HEK293 (cell line): ENCODE data around the gene SIRPB2.

Experiments used
- CTCF ChIA-PET: fragments of 350-600 bp; formaldehyde crosslinking; extraction: SDS; loops from one replicate; lab custom pipeline; 2021; ENCODE audit warnings: antibody characterized with exemption; lab: Yijun Ruan, JAX
- POLR2A ChIA-PET: fragments of 300-600 bp; formaldehyde crosslinking; extraction: SDS; loops from one replicate; lab custom pipeline; 2020; ENCODE audit warnings: antibody characterized with exemption, inconsistent platforms; lab: Yijun Ruan, JAX
- H3K27ac ChIP-seq: fragments of 200-500 bp; sonication (Bioruptor generic); 2 replicates; pipeline ENCODE4 v1.5.1; 2014; ENCODE audit warnings: low read depth, low read length, control low read depth, inconsistent platforms; ENCODE audit errors: extremely low read depth
- H3K36me3 ChIP-seq, 2 experiments: fragments of 200-500 bp in 1 of 2; sonication (Bioruptor generic) in 1 of 2; 1 replicate in 1 of 2; 2 replicates in 1 of 2; pipeline ENCODE4 v1.5.1; 2014 to 2017; ENCODE audit warnings: inconsistent platforms in 2 of 2, low read length in 2 of 2; ENCODE audit not compliant: control insufficient read depth in 2 of 2, insufficient read depth in 1 of 2
- H3K4me1 ChIP-seq: fragments of 200-500 bp; sonication (Bioruptor generic); 2 replicates; pipeline ENCODE4 v1.5.1; 2014; ENCODE audit warnings: mild to moderate bottlenecking, low read length, inconsistent platforms; ENCODE audit not compliant: control insufficient read depth, insufficient read depth
- H3K4me3 ChIP-seq: 2 replicates; pipeline ENCODE4 v1.5.1; 2011; ENCODE audit warnings: low read depth, mild to moderate bottlenecking, control low read depth, low read length, moderate library complexity
- H3K9me3 ChIP-seq: fragments of 200-500 bp; sonication (Bioruptor generic); 2 replicates; pipeline ENCODE4 v1.5.1; 2014; ENCODE audit warnings: low read depth, low read length, inconsistent platforms; ENCODE audit not compliant: control insufficient read depth, insufficient read depth
- BCL11B ChIP-seq: fragments of 450-650 bp; formaldehyde crosslinking; IDR thresholded peaks from 2 replicates; pipeline ENCODE4 v1.5.1; 2016; ENCODE audit warnings: low read depth, missing biosample characterization, missing genetic modification characterization
- GLI2 ChIP-seq: fragments of 450-650 bp; formaldehyde crosslinking; IDR thresholded peaks from 2 replicates; pipeline ENCODE4; 2017; ENCODE audit warnings: missing biosample characterization, missing genetic modification characterization, low read depth, borderline replicate concordance
- KLF17 ChIP-seq: fragments of 450-650 bp; formaldehyde crosslinking; IDR thresholded peaks from 2 replicates; pipeline ENCODE4 v1.5.1; 2016; ENCODE audit warnings: missing biosample characterization, missing genetic modification characterization
- PRDM6 ChIP-seq: fragments of 450-650 bp; formaldehyde crosslinking; IDR thresholded peaks from 2 replicates; pipeline ENCODE4 v1.5.1; 2017; ENCODE audit warnings: missing biosample characterization, missing genetic modification characterization
- TCF7L2 ChIP-seq: IDR thresholded peaks from 2 replicates; pipeline ENCODE4 v1.6.1; 2011; ENCODE audit warnings: low read depth, mild to moderate bottlenecking, inconsistent platforms, low read length, moderate library complexity, borderline replicate concordance
- ZBTB44 ChIP-seq: fragments of 450-650 bp; IDR thresholded peaks from 2 replicates; pipeline ENCODE4 v1.5.1; 2018; ENCODE audit warnings: missing biosample characterization, mild to moderate bottlenecking, missing genetic modification characterization
- ZNF140 ChIP-seq: fragments of 450-650 bp; formaldehyde crosslinking; IDR thresholded peaks from 2 replicates; pipeline ENCODE4 v1.5.1; 2016; ENCODE audit warnings: missing biosample characterization, missing genetic modification characterization
- ZNF169 ChIP-seq: fragments of 450-650 bp; formaldehyde crosslinking; IDR thresholded peaks from 2 replicates; pipeline ENCODE4 v1.5.1; 2016; ENCODE audit warnings: missing biosample characterization, missing genetic modification characterization
- ZNF2 ChIP-seq: fragments of 450-650 bp; formaldehyde crosslinking; IDR thresholded peaks from 2 replicates; pipeline ENCODE4 v1.5.1; 2016; ENCODE audit warnings: missing biosample characterization, missing genetic modification characterization
- ZNF214 ChIP-seq: fragments of 450-650 bp; formaldehyde crosslinking; IDR thresholded peaks from 2 replicates; pipeline ENCODE4 v1.5.1; 2017; ENCODE audit warnings: missing biosample characterization, mild to moderate bottlenecking, missing genetic modification characterization, borderline replicate concordance
- ZNF280D ChIP-seq: fragments of 450-650 bp; formaldehyde crosslinking; IDR thresholded peaks from 2 replicates; pipeline ENCODE4 v1.5.1; 2016; ENCODE audit warnings: missing biosample characterization, missing genetic modification characterization
- ZNF391 ChIP-seq: fragments of 450-650 bp; formaldehyde crosslinking; IDR thresholded peaks from 2 replicates; pipeline ENCODE4 v1.5.1; 2016; ENCODE audit warnings: low read depth, missing biosample characterization, missing genetic modification characterization, borderline replicate concordance
- ZNF426 ChIP-seq: fragments of 450-650 bp; formaldehyde crosslinking; IDR thresholded peaks from 2 replicates; pipeline ENCODE4 v1.5.1; 2017; ENCODE audit warnings: missing biosample characterization, missing genetic modification characterization, mild to moderate bottlenecking, inconsistent platforms, moderate library complexity
- ZNF433 ChIP-seq: fragments of 450-650 bp; formaldehyde crosslinking; IDR thresholded peaks from 2 replicates; pipeline ENCODE4 v1.5.1; 2016; ENCODE audit warnings: missing biosample characterization, missing genetic modification characterization, low read depth
- ZNF501 ChIP-seq: fragments of 450-650 bp; formaldehyde crosslinking; IDR thresholded peaks from 2 replicates; pipeline ENCODE4 v1.5.1; 2016; ENCODE audit warnings: missing biosample characterization, missing genetic modification characterization
- ZNF513 ChIP-seq: fragments of 450-650 bp; IDR thresholded peaks from 2 replicates; pipeline ENCODE4 v1.5.1; 2018; ENCODE audit warnings: missing biosample characterization, missing genetic modification characterization
- ZNF530 ChIP-seq: fragments of 450-650 bp; formaldehyde crosslinking; IDR thresholded peaks from 2 replicates; pipeline ENCODE4 v1.5.1; 2016; ENCODE audit warnings: low read depth, missing biosample characterization, missing genetic modification characterization
- ZNF585B ChIP-seq: fragments of 450-650 bp; formaldehyde crosslinking; IDR thresholded peaks from 2 replicates; pipeline ENCODE4 v1.5.1; 2016; ENCODE audit warnings: missing biosample characterization, missing genetic modification characterization
- ZNF670 ChIP-seq: fragments of 450-650 bp; formaldehyde crosslinking; IDR thresholded peaks from 2 replicates; pipeline ENCODE4 v1.5.1; 2016; ENCODE audit warnings: missing biosample characterization, missing genetic modification characterization, low read depth

Gene SIRPB2

GRCh38 chr20:1442304-1442703, 48.9 kb downstream of the SIRPB2 start:
- ChIA-PET POLR2A (no interaction called here), CTCF (no interaction called here)
- Histone ChIP-seq H3K4me1 (no peaks in the 10 kb centered on the region), H3K9me3 (no peaks in the 10 kb centered on the region), H3K36me3 (peaks cover 31 to 66% of the 10 kb centered on the region in 2 experiments), H3K4me3 (no peak overlapping the region), H3K27ac (no peak overlapping the region)
- TF ChIP-seq ZNF513: no peak
- no peak for TF ChIP-seq BCL11B
- TF ChIP-seq PRDM6: no peak
- TF ChIP-seq ZNF426 (tag by site-specific recombination): no peak
- TF ChIP-seq ZNF391 (tag by site-specific recombination): no peak
- TF ChIP-seq ZNF169: no peak
- TF ChIP-seq ZBTB44 (tag by site-specific recombination): no peak
- TF ChIP-seq ZNF585B (tag by site-specific recombination): no peak
- no peak for TF ChIP-seq ZNF280D
- TF ChIP-seq ZNF433 (tag by site-specific recombination): no peak
- TF ChIP-seq ZNF2 (tag by site-specific recombination): no peak
- TF ChIP-seq ZNF670 (tag by site-specific recombination): no peak
- no peak for TF ChIP-seq ZNF214 (tag by site-specific recombination)
- no peak for TF ChIP-seq ZNF501 (tag by site-specific recombination)
- no peak for TF ChIP-seq TCF7L2
- TF ChIP-seq ZNF530 (tag by site-specific recombination): no peak
- no peak for TF ChIP-seq KLF17 (tag by site-specific recombination)
- no peak for TF ChIP-seq GLI2 (tag by site-specific recombination)
- no peak for TF ChIP-seq ZNF140 (tag by site-specific recombination)
